GM23338 (cell line): ENCODE data around the gene SPINDOC. TPM values are rescaled to one million over a fixed set of nuclear protein-coding genes. Genes with fewer than 3 reads are reported as not detected.

Experiments used
- ATAC-seq: fragments of 200-7000 bp; cut with Tn5 transposase; 3 replicates; pipeline ENCODE4 v1.9.1; 2020
- DNase-seq: peaks from one replicate; pipeline ENCODE4 v3.0.0-alpha.2; 2015; ENCODE audit warnings: low spot score
- H2AFZ ChIP-seq: fragments of 200-600 bp; sonication (generic); 2 replicates; pipeline ENCODE4 v1.8.0; 2016; ENCODE audit warnings: antibody characterized with exemption, mild to moderate bottlenecking, moderate library complexity
- H3F3A ChIP-seq: fragments of 200-600 bp; sonication (generic); replicated peaks from 2 replicates; pipeline ENCODE4 v1.8.0; 2017; ENCODE audit warnings: antibody characterized with exemption, mixed run types, low read depth
- H3K27ac ChIP-seq: fragments of 200-600 bp; sonication (generic); 2 replicates; pipeline ENCODE4 v1.6.1; 2016; ENCODE audit warnings: low read depth
- H3K27me3 ChIP-seq: fragments of 200-600 bp; sonication (generic); 2 replicates; pipeline ENCODE4 v1.8.0; 2016; ENCODE audit warnings: mild to moderate bottlenecking, mixed run types, moderate library complexity; ENCODE audit not compliant: insufficient read depth
- H3K36me3 ChIP-seq: fragments of 200-600 bp; sonication (generic); 2 replicates; pipeline ENCODE4 v1.8.0; 2016; ENCODE audit warnings: mild to moderate bottlenecking; ENCODE audit not compliant: insufficient read depth
- H3K4me1 ChIP-seq: fragments of 200-600 bp; sonication (generic); 2 replicates; pipeline ENCODE4 v1.8.0; 2016; ENCODE audit warnings: mild to moderate bottlenecking, moderate library complexity; ENCODE audit not compliant: insufficient read depth
- H3K4me2 ChIP-seq: fragments of 200-600 bp; sonication (generic); 2 replicates; pipeline ENCODE4 v1.7.1; 2017; ENCODE audit warnings: mixed run types
- H3K4me3 ChIP-seq: fragments of 200-600 bp; sonication (generic); 2 replicates; pipeline ENCODE4 v1.6.1; 2016; ENCODE audit warnings: mixed run types
- H3K79me2 ChIP-seq: fragments of 200-600 bp; sonication (generic); replicated peaks from 2 replicates; pipeline ENCODE4 v1.8.0; 2017; ENCODE audit warnings: mild to moderate bottlenecking; ENCODE audit not compliant: insufficient read depth
- H3K9me2 ChIP-seq: fragments of 200-600 bp; sonication (generic); 2 replicates; pipeline ENCODE4 v1.8.0; 2017; ENCODE audit not compliant: insufficient read depth
- H4K20me1 ChIP-seq: fragments of 200-600 bp; sonication (generic); replicated peaks from 2 replicates; pipeline ENCODE4 v1.8.0; 2017; ENCODE audit warnings: mild to moderate bottlenecking; ENCODE audit not compliant: insufficient read depth
- H3K27ac Mint-ChIP-seq: 2 replicates; pipeline ENCODE4 v1.8.0; 2020; ENCODE audit warnings: inconsistent platforms, mild to moderate bottlenecking, moderate library complexity, mixed read lengths
- H3K27me3 Mint-ChIP-seq: 3 replicates; pipeline ENCODE4 v1.8.0; 2022; ENCODE audit warnings: low read depth, mild to moderate bottlenecking, moderate library complexity, mixed read lengths, inconsistent platforms; ENCODE audit not compliant: insufficient read depth, poor library complexity
- H3K36me3 Mint-ChIP-seq: 3 replicates; pipeline ENCODE4 v1.8.0; 2021; ENCODE audit warnings: low read depth, mild to moderate bottlenecking, inconsistent platforms, moderate library complexity, mixed read lengths
- H3K4me1 Mint-ChIP-seq: 3 replicates; pipeline ENCODE4 v1.8.0; 2020; ENCODE audit warnings: mild to moderate bottlenecking, inconsistent platforms, mixed read lengths
- H3K4me3 Mint-ChIP-seq: 3 replicates; pipeline ENCODE4 v1.8.0; 2021; ENCODE audit warnings: moderate library complexity, mild to moderate bottlenecking, inconsistent platforms, mixed read lengths
- H3K9me3 Mint-ChIP-seq: 3 replicates; pipeline ENCODE4 v1.8.0; 2020; ENCODE audit warnings: moderate library complexity, mild to moderate bottlenecking, inconsistent platforms, mixed read lengths
- CREB1 ChIP-seq: fragments of 250-450 bp; sonication (Bioruptor Pico); IDR thresholded peaks from 2 replicates; pipeline ENCODE4 v1.5.0; 2020; ENCODE audit warnings: low read depth, mild to moderate bottlenecking, moderate library complexity
- EZH2 ChIP-seq: fragments of 200-600 bp; sonication (generic); IDR thresholded peaks from one replicate; pipeline ENCODE4 v1.8.0; 2017; ENCODE audit warnings: antibody characterized with exemption, mild to moderate bottlenecking, low read depth; ENCODE audit not compliant: unreplicated experiment
- JUNB ChIP-seq: IDR thresholded peaks from one replicate; pipeline ENCODE4 v1.6.1; 2016; ENCODE audit warnings: antibody characterized with exemption; ENCODE audit not compliant: unreplicated experiment
- ZNF114 ChIP-seq: fragments of 250-450 bp; sonication (Bioruptor Pico); IDR thresholded peaks from 2 replicates; pipeline ENCODE4 v1.5.0; 2020; ENCODE audit warnings: mild to moderate bottlenecking, moderate library complexity
- ZNF331 ChIP-seq: fragments of 250-450 bp; sonication (Bioruptor Pico); IDR thresholded peaks from 2 replicates; pipeline ENCODE4 v1.5.0; 2020; ENCODE audit warnings: low read depth, mild to moderate bottlenecking, moderate library complexity
- polyA plus RNA-seq: library from polyadenylated mRNA; unstranded; fragments of >200 nt; fragmentation: Nextera tagmentation; extraction: Ambion mirVana; gene quantifications from 2 replicates; pipeline ENCODE4 v1.2.1, GENCODE V29; 2016
- total RNA-seq: library from RNA; depleted of rRNA; stranded (reverse); fragments of >200 nt; shearing (Covaris generic); gene quantifications from 2 replicates; pipeline ENCODE4 v1.2.3, GENCODE V29; 2014
- TF ChIP-seq, protein P1 (sequence below), 2 experiments: fragments of 200-600 bp in 1 of 2; sonication (generic) in 1 of 2; conservative IDR thresholded peaks; 2 replicates each; pipeline versions ENCODE4 v1.5.1 to v1.6.1; 2016 to 2017; ENCODE audit warnings: antibody characterized with exemption in 2 of 2, low read depth in 2 of 2, mild to moderate bottlenecking in 2 of 2, moderate library complexity in 1 of 2
- TF ChIP-seq, protein P2 (sequence below): IDR thresholded peaks from one replicate; pipeline ENCODE4 v1.6.1; 2018; ENCODE audit warnings: antibody characterized with exemption; ENCODE audit not compliant: unreplicated experiment
- TF ChIP-seq, protein P3 (sequence below): fragments of 250-450 bp; sonication (Bioruptor Pico); IDR thresholded peaks from 2 replicates; pipeline ENCODE4 v1.5.0; 2020; ENCODE audit warnings: mild to moderate bottlenecking, moderate library complexity

SPINDOC gene
- total and polyA plus RNA-seq, 2 experiments from 2014 or later: 9.4 to 84.7 TPM

DNA sequence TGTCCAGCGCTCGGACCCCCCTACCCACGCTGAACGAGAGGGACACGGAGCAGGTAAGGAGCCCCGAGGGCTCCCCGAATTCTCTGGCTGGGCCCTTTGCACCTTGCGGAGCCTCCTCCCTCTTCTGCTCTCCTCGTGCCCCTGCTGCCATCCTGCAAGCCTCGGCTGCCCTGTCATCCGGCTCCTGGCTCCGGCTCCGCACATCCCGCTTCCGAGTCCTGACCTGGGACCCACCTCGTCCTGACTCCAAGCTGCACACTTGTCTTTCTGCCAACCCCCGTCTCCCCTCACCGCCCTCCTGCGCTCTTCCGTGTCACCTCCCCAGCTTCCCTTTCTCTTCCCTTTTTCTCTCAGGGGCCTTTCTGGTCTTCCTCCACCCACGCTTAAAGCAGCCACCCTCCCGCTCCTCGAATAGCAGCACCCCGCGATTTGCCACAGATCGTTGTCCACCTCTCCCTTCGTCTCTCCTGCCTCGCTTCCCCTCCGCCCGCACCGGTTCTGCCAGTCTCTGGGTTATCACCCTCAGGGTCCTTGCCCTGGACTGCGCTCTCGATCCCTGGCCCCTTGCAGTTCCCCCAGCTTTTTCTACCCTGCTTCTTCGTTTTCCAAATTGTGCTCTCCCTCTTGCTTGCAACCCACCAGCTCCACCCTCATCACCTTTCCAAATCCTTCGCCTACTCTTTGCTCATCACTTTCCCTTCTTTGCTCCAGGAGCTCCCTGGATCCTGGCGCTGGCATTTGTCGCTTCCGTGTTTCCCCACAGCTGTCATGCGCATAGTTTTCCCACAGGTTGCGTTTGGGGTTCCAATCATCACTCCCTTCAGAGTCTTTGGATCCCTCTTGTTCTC is 26.5 kb downstream of the SPINDOC start:
- H3K27me3 Mint-ChIP-seq: peaks cover 9% of the 10 kb centered on the region
- H3K4me1 Mint-ChIP-seq: peaks cover 67% of the 10 kb centered on the region
- peak overlapping the region; percentile 93 for H3K4me3 ChIP-seq
- H3F3A ChIP-seq: peaks cover 9% of the 10 kb centered on the region
- no peaks in the 10 kb centered on the region for H3K9me2 ChIP-seq
- no peaks in the 10 kb centered on the region for H3K27me3 ChIP-seq
- DNase-seq (peak; percentile 51), ATAC-seq (no peak)
- peak overlapping the region; percentile 71 for H3K27ac Mint-ChIP-seq
- peaks cover 13% of the 10 kb centered on the region; the same call in 2 of the 3 replicates for H3K36me3 Mint-ChIP-seq
- peaks cover 55% of the 10 kb centered on the region for H3K79me2 ChIP-seq
- no peak overlapping the region for H2AFZ ChIP-seq
- H3K4me2 ChIP-seq: peak overlapping the region; percentile 97
- no peaks in the 10 kb centered on the region for H3K36me3 ChIP-seq
- H3K4me3 Mint-ChIP-seq: peak overlapping the region; percentile 92
- H4K20me1 ChIP-seq: peaks cover 42% of the 10 kb centered on the region
- no peaks in the 10 kb centered on the region for H3K9me3 Mint-ChIP-seq
- TF ChIP-seq ZNF114 (CRISPR knock-in tag) (no peak), EZH2 (no peak), ZNF331 (CRISPR knock-in tag) (no peak), JUNB (no peak), CREB1 (no peak)
- TF ChIP-seq, protein P1, sequence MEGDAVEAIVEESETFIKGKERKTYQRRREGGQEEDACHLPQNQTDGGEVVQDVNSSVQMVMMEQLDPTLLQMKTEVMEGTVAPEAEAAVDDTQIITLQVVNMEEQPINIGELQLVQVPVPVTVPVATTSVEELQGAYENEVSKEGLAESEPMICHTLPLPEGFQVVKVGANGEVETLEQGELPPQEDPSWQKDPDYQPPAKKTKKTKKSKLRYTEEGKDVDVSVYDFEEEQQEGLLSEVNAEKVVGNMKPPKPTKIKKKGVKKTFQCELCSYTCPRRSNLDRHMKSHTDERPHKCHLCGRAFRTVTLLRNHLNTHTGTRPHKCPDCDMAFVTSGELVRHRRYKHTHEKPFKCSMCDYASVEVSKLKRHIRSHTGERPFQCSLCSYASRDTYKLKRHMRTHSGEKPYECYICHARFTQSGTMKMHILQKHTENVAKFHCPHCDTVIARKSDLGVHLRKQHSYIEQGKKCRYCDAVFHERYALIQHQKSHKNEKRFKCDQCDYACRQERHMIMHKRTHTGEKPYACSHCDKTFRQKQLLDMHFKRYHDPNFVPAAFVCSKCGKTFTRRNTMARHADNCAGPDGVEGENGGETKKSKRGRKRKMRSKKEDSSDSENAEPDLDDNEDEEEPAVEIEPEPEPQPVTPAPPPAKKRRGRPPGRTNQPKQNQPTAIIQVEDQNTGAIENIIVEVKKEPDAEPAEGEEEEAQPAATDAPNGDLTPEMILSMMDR (conservative IDR thresholded peaks at IDR 0.05; ENCODE audit: low read depth in 2 of 2): no peak
- TF ChIP-seq, protein P2, sequence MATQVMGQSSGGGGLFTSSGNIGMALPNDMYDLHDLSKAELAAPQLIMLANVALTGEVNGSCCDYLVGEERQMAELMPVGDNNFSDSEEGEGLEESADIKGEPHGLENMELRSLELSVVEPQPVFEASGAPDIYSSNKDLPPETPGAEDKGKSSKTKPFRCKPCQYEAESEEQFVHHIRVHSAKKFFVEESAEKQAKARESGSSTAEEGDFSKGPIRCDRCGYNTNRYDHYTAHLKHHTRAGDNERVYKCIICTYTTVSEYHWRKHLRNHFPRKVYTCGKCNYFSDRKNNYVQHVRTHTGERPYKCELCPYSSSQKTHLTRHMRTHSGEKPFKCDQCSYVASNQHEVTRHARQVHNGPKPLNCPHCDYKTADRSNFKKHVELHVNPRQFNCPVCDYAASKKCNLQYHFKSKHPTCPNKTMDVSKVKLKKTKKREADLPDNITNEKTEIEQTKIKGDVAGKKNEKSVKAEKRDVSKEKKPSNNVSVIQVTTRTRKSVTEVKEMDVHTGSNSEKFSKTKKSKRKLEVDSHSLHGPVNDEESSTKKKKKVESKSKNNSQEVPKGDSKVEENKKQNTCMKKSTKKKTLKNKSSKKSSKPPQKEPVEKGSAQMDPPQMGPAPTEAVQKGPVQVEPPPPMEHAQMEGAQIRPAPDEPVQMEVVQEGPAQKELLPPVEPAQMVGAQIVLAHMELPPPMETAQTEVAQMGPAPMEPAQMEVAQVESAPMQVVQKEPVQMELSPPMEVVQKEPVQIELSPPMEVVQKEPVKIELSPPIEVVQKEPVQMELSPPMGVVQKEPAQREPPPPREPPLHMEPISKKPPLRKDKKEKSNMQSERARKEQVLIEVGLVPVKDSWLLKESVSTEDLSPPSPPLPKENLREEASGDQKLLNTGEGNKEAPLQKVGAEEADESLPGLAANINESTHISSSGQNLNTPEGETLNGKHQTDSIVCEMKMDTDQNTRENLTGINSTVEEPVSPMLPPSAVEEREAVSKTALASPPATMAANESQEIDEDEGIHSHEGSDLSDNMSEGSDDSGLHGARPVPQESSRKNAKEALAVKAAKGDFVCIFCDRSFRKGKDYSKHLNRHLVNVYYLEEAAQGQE: no peak
- TF ChIP-seq, protein P3, sequence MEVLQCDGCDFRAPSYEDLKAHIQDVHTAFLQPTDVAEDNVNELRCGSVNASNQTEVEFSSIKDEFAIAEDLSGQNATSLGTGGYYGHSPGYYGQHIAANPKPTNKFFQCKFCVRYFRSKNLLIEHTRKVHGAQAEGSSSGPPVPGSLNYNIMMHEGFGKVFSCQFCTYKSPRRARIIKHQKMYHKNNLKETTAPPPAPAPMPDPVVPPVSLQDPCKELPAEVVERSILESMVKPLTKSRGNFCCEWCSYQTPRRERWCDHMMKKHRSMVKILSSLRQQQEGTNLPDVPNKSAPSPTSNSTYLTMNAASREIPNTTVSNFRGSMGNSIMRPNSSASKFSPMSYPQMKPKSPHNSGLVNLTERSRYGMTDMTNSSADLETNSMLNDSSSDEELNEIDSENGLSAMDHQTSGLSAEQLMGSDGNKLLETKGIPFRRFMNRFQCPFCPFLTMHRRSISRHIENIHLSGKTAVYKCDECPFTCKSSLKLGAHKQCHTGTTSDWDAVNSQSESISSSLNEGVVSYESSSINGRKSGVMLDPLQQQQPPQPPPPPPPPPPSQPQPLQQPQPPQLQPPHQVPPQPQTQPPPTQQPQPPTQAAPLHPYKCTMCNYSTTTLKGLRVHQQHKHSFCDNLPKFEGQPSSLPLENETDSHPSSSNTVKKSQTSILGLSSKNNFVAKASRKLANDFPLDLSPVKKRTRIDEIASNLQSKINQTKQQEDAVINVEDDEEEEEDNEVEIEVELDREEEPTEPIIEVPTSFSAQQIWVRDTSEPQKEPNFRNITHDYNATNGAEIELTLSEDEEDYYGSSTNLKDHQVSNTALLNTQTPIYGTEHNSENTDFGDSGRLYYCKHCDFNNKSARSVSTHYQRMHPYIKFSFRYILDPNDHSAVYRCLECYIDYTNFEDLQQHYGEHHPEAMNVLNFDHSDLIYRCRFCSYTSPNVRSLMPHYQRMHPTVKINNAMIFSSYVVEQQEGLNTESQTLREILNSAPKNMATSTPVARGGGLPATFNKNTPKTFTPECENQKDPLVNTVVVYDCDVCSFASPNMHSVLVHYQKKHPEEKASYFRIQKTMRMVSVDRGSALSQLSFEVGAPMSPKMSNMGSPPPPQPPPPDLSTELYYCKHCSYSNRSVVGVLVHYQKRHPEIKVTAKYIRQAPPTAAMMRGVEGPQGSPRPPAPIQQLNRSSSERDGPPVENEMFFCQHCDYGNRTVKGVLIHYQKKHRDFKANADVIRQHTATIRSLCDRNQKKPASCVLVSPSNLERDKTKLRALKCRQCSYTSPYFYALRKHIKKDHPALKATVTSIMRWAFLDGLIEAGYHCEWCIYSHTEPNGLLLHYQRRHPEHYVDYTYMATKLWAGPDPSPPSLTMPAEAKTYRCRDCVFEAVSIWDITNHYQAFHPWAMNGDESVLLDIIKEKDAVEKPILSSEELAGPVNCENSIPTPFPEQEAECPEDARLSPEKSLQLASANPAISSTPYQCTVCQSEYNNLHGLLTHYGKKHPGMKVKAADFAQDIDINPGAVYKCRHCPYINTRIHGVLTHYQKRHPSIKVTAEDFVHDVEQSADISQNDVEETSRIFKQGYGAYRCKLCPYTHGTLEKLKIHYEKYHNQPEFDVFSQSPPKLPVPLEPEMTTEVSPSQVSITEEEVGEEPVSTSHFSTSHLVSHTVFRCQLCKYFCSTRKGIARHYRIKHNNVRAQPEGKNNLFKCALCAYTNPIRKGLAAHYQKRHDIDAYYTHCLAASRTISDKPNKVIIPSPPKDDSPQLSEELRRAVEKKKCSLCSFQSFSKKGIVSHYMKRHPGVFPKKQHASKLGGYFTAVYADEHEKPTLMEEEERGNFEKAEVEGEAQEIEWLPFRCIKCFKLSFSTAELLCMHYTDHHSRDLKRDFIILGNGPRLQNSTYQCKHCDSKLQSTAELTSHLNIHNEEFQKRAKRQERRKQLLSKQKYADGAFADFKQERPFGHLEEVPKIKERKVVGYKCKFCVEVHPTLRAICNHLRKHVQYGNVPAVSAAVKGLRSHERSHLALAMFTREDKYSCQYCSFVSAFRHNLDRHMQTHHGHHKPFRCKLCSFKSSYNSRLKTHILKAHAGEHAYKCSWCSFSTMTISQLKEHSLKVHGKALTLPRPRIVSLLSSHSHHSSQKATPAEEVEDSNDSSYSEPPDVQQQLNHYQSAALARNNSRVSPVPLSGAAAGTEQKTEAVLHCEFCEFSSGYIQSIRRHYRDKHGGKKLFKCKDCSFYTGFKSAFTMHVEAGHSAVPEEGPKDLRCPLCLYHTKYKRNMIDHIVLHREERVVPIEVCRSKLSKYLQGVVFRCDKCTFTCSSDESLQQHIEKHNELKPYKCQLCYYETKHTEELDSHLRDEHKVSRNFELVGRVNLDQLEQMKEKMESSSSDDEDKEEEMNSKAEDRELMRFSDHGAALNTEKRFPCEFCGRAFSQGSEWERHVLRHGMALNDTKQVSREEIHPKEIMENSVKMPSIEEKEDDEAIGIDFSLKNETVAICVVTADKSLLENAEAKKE (CRISPR knock-in tag): no peak
- peaks cover 57% of the 10 kb centered on the region for H3K4me1 ChIP-seq
- H3K27ac ChIP-seq: no peak overlapping the region
